ENCODE measurements around the gene KCNK16. TPM values are rescaled to one million over a fixed set of nuclear protein-coding genes. Genes with fewer than 3 reads are reported as not detected.

The KCNK16 gene
- total and polyA plus RNA-seq, 2 of the 8 experiments (the other 6 are each of a cell fraction or from before 2014, with no cell fraction given), result not detected

GRCh38 chr6:39333644-39334438, 11.3 kb upstream of the KCNK16 start:
- H3K4me1 ChIP-seq (replicated peaks in 1 of 4; ENCODE audit: control insufficient read depth in 3 of 4, insufficient read depth in 4 of 4, low read length in 3 of 4), result no peaks in the 10 kb centered on the region; a peak in 1 of 7 replicates
- TF ChIP-seq EGR1 (IDR thresholded peaks at IDR 0.05; ENCODE audit: borderline replicate concordance, low read depth, low read length) (no peak), JUN (IDR thresholded peaks at IDR 0.05; ENCODE audit: low read depth, low read length) (no peak), CEBPB (IDR thresholded peaks at IDR 0.05; ENCODE audit: low read depth, low read length) (no peak), GTF2F1 (IDR thresholded peaks at IDR 0.05; ENCODE audit: borderline replicate concordance, low read depth, low read length) (no peak), POLR2AphosphoS5 (IDR thresholded peaks at IDR 0.05; ENCODE audit: low read depth, low read length) (no peak), HDAC6 (IDR thresholded peaks at IDR 0.05; ENCODE audit: low read depth, low read length) (no peak), USF2 (IDR thresholded peaks at IDR 0.05; ENCODE audit: low read length) (no peak)
- H3K79me1 ChIP-seq (ENCODE audit: low read depth, low read length), result no peaks in the 10 kb centered on the region
- no peak overlapping the region for H2BK20ac ChIP-seq (ENCODE audit: low read length)
- no peak overlapping the region for H2BK120ac ChIP-seq (replicated peaks; ENCODE audit: low read depth, low read length)
- no peaks in the 10 kb centered on the region for H4K20me1 ChIP-seq (replicated peaks in 1 of 2; ENCODE audit: control insufficient read depth in 1 of 2, insufficient read depth in 2 of 2, low read length in 2 of 2)
- H2AFZ ChIP-seq (ENCODE audit: low read length), result no peak overlapping the region
- no peak overlapping the region for H2AK5ac ChIP-seq (ENCODE audit: low read depth, low read length)
- no peak overlapping the region for H3K18ac ChIP-seq (ENCODE audit: extremely low read depth, low read length)
- no peak overlapping the region for H3K14ac ChIP-seq (ENCODE audit: insufficient read length)
- no peak overlapping the region for H3K4ac ChIP-seq (replicated peaks; ENCODE audit: insufficient read length, low read depth, low read length)
- H2BK5ac ChIP-seq (ENCODE audit: low read depth, low read length), result no peak overlapping the region
- H4K8ac ChIP-seq (ENCODE audit: extremely low read depth, insufficient read depth, low read length), result no peak overlapping the region
- no peaks in the 10 kb centered on the region for H3K27me3 ChIP-seq (replicated peaks in 1 of 4; ENCODE audit: control insufficient read depth in 3 of 4, extremely low read depth in 1 of 4, insufficient read depth in 3 of 4, low read length in 3 of 4)
- FAIRE-seq, result no peak
- H2BK15ac ChIP-seq (ENCODE audit: low read length), result no peak overlapping the region
- no peak overlapping the region for H3K56ac ChIP-seq (replicated peaks; ENCODE audit: insufficient read length, low read depth, low read length)
- no peaks in the 10 kb centered on the region for H3K36me3 ChIP-seq (ENCODE audit: control insufficient read depth in 2 of 4, insufficient read depth in 4 of 4, low read length in 3 of 4)
- WGBS, 2 experiments (ENCODE audit: extremely low coverage in 1 of 2, insufficient coverage in 1 of 2, insufficient read length in 1 of 2, insufficient replicate concordance in 2 of 2, low coverage in 1 of 2, low lambda C conversion rate in 2 of 2, missing lambda C conversion rate in 1 of 2), result 89% methylated on average over 7 of the region's 7 CpGs; no CpG with 5 or more reads in 1 of the 2 experiments
- no peak overlapping the region for H4K91ac ChIP-seq (replicated peaks; ENCODE audit: insufficient read length, low read length)
- CTCF ChIA-PET (ENCODE audit: partially characterized antibody), result interaction anchor here (0.7 to 2.5 kb wide), 4 partner anchors 10 to 167 kb away, joined by 3 to 9 read pairs (median 5); no protein-coding TSS in a partner anchor
- no peak overlapping the region for H3K4me3 ChIP-seq (ENCODE audit: extremely low read depth in 1 of 4, insufficient read depth in 2 of 4, low read depth in 3 of 4, low read length in 4 of 4)
- H3K9ac ChIP-seq (replicated peaks in 1 of 4; ENCODE audit: extremely low read depth in 1 of 4, low read depth in 3 of 4, low read length in 3 of 4), result no peak overlapping the region
- H3K23ac ChIP-seq (ENCODE audit: insufficient read length), result no peak overlapping the region
- no peak overlapping the region for H3K4me2 ChIP-seq (ENCODE audit: insufficient read depth in 1 of 2, low read depth in 2 of 2, low read length in 2 of 2)
- H3K9me3 ChIP-seq (ENCODE audit: insufficient read depth in 2 of 2, low read depth in 1 of 2, low read length in 1 of 2), result no peaks in the 10 kb centered on the region
- H3K23me2 ChIP-seq (ENCODE audit: low read depth, low read length), result no peaks in the 10 kb centered on the region
- H2BK12ac ChIP-seq (ENCODE audit: low read depth, low read length), result no peak overlapping the region
- DNase-seq (ENCODE audit: low read depth in 1 of 2, low spot score in 2 of 2), result no peak
- POLR2A ChIA-PET (ENCODE audit: partially characterized antibody), result no interaction called here
- no peak overlapping the region for H3K27ac ChIP-seq (ENCODE audit: low read depth, low read length)
- no peaks in the 10 kb centered on the region for H3K79me2 ChIP-seq (ENCODE audit: control insufficient read depth in 1 of 2, insufficient read depth in 2 of 2, low read length in 2 of 2)
- H4K5ac ChIP-seq (ENCODE audit: insufficient read length, low read depth, low read length), result no peak overlapping the region
